NOMO-1 treated with dmso at 0.1 percent for 144 hours (cell line): Measurements from ENCODE around the gene NCOA7.
"Not testable (repeated sequence)": the region's sequence is repeated elsewhere in the genome, so short reads cannot be mapped to it uniquely, and the experiment has no call there.

ENCODE experiments used
- DNase-seq: peaks from one replicate; lab custom pipeline; 2025; ENCODE audit not compliant: unreplicated experiment; lab: John Stamatoyannopoulos, UW

Gene NCOA7

DNA sequence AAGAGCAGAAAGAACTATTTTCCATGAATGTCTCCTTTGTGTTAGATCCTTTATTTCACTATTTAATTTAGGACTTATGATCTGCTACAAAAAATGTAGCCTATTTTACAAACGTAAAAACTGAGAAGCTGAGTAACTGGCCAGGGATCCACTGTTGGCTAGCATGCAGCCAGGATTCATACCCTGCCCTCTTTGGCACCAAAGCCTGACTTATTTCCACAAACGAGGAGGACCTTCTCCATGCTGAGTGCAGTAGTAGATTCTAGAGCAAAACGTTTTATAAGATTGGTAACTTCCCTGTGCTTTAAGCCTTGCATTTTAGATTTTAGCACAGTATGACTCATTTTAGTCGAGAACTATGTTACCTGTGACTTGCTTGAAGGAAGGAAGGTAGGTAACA, 74.3 kb downstream of the NCOA7 start:
- no peak for DNase-seq

DNA sequence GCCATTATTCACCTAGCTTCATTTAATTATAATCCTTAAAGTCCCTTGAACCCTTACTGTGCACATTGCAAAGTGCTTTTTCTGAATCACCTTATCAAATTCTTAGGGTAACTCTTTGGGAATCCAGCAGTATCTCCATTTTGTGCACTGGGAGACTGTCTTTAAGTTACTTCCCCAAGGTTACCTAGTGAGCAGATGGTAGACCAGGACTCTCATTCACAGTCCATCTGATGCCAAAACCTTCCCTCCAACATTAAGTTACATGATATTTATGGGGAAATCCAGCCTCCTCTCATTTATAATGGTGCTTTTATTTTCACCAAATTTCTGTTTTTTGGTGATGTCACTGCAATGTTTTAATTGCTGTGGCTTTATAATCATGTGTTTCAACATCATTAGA, 75.7 kb downstream of the NCOA7 start:
- no peak for DNase-seq

DNA sequence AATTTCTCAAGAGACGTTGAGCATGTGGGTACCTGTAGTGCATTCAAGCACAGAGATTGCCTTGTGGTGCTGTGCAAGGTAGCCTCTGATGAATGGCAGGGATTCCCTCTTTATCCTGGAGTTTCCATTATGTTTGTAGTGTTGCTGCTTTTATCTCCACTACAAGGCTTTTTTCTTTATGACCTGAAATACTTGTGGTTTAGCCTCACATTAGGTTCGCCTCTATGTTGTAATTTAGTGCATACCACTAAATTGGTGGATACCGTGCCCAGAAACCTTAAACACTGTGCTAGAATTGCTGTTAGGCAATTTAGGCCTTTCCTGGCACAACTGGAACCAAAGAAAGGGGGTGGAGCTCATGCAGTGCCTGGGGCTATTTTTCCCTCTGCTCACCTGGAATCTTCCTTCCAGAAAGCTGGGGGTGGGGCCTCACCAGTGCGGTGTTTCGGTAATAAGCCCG, 76.8 kb downstream of the NCOA7 start:
- DNase-seq, result peak; percentile 49

DNA sequence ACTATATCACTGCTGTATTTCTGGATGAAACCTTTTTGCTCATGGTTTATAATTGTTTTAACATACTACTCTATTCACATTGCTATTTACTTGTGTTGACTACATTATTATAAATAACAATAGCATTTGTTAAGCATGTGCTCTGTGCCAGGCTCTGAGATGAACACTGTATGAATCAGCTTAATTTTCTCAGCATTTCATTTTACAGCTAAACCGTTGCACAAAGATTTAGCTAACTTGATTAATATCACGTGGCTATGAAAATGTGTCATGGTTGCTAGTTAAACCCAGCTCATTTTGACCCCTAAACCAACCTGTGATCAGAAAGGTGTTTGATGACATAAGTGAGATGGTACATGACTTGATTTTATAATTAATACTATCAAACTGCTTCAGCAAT, 77.5 kb downstream of the NCOA7 start:
- DNase-seq, result no peak

DNA sequence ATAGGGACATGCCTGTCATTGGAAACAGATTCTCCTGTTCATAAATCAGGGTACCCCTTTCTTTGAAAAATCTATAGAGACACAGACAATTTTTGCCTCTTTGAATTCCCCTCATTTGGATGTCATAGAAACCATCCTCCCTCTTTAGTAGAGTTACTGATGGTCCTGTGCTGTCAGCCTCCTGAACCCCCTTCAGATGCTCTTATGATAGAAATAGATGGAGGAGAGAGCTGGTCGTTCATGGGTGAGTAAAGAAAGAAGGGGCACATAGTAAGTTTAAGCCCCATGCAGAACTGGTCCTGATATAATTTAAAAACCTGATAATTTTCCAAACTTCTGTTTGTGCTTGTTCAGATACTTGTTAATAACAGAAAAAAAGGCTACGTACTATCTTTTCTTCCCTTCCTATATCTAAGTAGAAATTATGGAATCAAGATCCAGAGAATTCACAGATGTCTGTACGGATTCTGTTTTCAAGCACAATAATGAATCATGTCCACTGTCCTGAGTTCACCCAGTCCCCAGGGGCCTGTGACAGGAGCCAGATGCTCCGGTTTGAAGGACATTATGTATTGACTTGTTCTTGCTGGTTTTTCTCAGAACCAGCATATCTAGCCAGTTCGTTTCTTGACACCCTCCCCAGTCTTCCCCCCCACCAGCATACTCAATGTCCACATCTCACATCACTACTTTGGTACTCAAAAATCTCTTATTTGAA, 78.1 kb downstream of the NCOA7 start:
- no peak for DNase-seq

DNA sequence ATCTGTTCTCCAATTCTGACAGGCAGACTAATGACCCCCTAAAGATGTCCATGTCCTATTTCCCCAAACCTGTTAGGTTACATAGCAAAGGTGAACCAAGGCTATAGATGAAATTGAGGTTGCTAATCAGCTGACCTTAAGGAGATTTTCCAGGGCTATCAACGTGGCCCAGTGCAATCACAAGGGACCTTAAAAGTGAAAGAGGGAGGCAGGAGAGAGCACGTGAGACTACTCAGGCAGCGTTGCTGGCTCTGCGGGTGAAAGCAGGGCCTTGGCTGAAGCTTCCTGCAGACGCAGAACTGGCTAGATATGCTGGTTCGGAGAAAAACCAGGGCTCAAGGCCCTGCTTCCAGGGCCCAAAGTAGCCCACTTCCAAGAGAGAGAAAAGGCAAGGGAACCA, 78.7 kb downstream of the NCOA7 start:
- DNase-seq, result no peak

DNA sequence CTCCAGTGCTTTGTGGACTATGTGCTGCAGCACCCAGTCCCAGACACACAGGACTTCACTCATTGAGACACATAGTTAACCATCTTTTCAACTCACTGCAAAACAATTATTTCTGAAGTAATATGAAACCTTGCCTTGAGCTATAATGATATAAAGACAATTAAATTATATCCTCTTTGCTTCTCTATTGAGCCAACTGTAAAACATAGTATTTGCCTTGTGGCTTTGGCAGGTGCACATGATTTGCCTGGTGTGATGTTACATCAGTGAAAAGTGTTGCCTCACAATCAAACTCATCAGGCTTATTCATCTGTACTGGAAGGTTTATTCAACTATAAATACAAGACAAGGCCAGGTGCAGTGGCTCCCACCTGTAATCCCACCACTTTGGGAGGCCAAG, 80.6 kb downstream of the NCOA7 start:
- no peak for DNase-seq

GRCh38 chr6:125872259-125872921, 81.6 kb downstream of the NCOA7 start:
- DNase-seq, result peak; percentile 26

- DNase-seq, result no peak
Observed at GRCh38 chr6:125882243-125882642, 91.5 kb downstream of the NCOA7 start.

DNA sequence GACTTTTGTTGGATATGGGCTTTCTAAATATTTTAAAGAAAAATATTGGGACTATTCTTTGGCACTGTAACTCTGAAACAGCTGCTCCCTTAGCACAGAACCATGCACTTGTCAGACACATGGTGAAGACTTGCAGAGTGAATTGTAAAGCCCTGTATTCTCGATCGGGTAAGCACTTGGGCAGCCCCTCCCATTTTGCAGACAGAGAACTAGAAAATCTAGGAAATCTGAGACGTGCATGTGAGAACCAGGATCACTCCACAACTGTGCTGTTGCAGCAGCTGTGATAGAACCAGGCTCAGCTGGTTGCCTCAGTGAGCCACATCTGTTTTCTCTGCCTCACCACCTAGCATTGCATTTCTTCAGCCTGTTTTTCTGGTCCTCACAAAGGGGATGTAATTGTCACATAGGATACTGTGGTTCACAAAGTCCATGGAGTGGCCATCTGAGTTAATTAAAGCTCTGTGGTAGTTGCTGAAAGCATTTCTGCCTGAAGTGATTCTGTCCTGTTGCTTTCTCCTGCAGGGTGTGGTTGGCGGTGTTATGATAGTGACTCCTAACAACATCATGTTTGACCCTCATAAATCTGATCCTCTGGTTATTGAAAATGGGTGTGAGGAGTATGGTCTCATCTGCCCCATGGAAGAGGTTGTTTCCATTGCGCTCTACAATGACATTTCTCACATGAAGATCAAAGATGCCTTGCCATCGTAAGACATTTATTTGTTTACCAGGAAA, 94.0 kb downstream of the NCOA7 start:
- DNase-seq, result no peak

DNA sequence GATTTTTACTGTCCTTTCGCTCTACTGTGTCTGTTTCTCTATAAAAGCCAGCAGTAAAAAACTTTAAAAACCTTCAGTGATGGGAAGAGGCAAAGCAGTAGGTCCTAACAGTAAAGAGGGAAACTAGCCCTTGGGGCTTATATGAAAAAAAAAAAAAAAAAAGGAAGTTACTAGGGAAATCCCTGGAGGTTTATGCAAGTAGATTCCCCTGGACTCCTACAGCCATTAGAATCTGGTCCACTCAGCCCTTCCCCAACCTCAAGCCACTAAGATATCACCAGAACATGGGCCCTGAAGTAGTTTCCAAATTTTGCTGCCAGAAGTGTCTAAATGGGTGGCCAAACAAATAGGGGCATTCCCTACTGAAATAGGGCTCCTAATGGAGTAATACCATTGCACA, 95.3 kb downstream of the NCOA7 start:
- no peak for DNase-seq

- no peak for DNase-seq
Observed at GRCh38 chr6:125886914-125887313, 96.2 kb downstream of the NCOA7 start.

DNA sequence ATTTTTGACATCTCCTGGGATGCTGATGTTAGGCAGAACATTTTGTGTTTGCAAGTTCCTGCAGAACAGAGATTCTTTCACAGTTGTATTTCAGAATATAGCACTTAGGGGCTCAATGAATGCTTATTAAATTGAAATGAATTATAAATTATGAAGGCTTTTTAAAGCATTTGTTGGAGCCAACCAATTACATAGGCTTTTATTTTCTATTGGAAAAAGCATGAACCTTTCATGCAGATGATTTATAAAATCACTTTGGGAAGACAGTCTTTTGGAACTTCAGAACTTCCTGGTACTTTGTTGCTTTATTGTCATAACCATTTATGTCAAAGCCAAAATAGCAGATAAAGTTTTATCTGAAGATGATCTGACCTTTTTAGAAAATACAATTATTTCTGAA, 96.6 kb downstream of the NCOA7 start:
- DNase-seq, result no peak

DNA sequence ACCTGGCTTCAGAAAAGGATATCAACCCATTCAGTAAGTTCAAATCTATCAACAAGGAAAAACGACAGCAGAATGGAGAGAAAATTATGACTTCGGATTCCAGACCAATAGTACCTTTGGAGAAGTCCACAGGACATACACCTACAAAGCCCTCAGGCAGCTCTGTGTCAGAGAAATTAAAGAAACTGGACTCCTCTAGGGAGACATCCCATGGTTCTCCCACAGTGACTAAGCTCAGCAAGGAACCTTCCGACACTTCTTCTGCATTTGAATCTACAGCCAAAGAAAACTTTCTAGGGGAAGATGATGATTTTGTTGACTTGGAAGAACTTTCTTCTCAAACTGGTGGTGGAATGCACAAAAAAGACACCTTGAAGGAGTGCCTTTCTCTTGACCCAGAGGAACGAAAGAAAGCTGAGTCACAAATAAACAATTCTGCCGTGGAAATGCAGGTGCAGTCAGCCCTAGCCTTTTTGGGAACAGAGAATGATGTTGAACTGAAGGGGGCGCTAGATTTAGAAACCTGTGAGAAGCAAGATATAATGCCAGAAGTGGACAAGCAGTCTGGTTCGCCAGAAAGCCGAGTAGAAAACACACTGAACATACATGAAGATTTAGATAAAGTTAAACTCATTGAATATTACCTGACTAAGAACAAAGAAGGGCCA, 98.4 kb downstream of the NCOA7 start:
- DNase-seq, result peak; percentile 18

DNA sequence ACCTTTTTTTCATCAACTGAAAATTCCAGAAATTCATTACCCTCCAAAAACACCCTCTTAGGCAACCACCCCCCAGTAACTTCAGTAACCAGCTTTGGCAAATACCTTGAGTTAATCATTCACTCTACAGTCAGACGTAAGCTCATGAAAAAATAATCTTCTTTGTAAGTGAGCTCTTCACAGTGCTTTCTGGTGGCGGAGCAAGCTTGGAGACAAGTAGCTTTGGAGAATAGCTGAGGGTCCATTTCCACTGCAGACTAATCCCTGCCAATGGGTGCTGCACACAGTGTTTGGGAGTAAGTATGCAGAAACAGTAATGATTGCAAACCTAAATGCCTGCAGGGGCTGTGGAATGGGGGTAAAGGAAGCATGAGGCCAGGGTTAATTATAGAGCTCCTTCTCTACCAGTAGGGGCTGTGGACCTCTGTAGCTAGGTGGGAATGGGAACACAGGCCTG, 109.0 kb downstream of the NCOA7 start:
- no peak for DNase-seq

- no peak for DNase-seq
Observed at GRCh38 chr6:125904871-125905270, 114.1 kb downstream of the NCOA7 start.

GRCh38 chr6:125906158-125906998, 115.6 kb downstream of the NCOA7 start:
- DNase-seq, result peak; percentile 10

DNA sequence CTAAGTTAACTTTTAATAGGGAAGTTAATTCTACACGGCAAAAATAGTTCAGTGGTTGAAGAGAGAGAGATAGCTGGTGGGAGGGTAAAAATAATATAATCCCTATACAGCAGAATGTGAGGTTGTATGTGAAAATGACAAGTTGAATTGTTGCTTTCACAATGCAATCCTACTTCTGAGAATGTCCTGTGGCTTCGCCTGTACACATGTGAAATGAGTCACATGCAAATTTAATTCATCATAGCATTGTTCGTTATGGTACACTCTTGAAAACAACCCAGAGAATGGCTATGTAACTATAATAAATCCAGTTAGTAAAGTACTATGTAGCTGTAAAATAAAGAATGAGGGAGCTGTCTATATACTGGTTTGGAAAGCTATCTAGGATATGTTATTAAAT, 119.8 kb downstream of the NCOA7 start:
- no peak for DNase-seq

DNA sequence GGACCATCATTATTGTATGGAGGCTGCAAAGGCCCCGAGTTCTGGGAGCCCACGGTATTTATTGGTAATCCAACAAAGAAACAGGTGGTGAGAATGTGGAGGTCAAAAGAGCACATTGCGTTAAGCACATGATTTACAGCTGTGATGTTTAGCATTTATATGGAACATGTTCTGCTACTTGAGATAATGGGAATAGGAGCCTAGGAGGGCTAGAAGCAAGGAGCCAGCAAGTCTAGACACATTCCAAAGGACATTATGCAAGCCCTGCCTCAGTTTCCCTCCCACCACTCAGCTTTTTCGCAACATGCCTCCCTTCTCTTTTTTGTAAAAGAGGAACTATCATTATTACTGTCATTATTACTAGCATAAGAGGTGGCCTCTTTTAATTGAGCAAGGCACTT, 120.3 kb downstream of the NCOA7 start:
- DNase-seq, result peak; percentile 51

DNA sequence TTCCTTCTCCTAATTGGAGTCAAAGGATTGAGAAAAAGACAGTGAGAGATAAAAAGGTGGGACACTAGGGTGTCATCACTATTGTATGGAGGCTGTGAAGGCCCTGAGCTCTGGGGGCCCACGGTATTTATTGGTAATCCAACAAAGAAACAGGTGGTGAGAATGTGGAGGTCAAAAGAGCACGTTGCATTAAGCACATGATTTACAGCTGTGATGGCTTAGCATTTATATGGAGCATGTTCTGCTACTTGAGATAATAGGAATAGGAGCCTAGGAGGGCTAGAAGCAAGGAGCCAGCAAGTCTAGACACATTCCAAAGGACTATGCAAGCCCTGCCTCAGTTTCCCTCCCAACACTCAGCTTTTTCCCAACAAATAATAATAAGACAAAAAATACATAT, 121.7 kb downstream of the NCOA7 start:
- DNase-seq, result not testable (repeated sequence)

DNA sequence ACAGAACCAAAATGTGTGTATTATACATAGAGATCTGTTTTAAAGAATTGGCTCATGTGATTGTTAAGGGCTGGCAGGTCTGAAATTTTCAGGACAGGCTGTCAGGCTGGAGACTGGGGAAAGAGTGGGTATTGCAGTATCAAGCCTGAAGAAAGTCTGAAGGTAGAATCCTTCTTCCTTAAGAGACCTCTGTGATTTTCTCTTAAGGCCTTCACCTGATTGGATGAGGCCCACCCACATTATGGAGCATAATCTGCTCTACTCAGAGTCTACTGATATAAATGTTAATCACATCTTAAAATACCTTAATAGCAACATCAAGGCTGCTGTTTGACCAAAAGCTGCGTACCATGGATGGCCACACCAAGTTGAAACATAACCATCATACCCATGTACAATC, 122.4 kb downstream of the NCOA7 start:
- DNase-seq, result no peak
